Parathyroid adenoma (tissue), 2 donors: ENCODE data around the gene ADAM23.

Experiments
- H2AFZ ChIP-seq: fragments of 300-600 bp; sonication (generic); one replicate; pipeline ENCODE4 v1.7.0; 2017; ENCODE audit warnings: antibody characterized with exemption, mild to moderate bottlenecking
- H3K27ac ChIP-seq: fragments of 300-600 bp; sonication (generic); one replicate; pipeline ENCODE4 v1.7.0; 2017
- H3K27me3 ChIP-seq: fragments of 300-600 bp; sonication (generic); one replicate; pipeline ENCODE4 v1.7.0; 2017; ENCODE audit warnings: low read length; ENCODE audit not compliant: control insufficient read depth, insufficient read depth
- H3K36me3 ChIP-seq: fragments of 300-600 bp; sonication (generic); one replicate; pipeline ENCODE4 v1.7.0; 2017; ENCODE audit warnings: low read length; ENCODE audit not compliant: control insufficient read depth, insufficient read depth
- H3K4me1 ChIP-seq: fragments of 300-600 bp; sonication (generic); one replicate; pipeline ENCODE4 v1.7.0; 2017; ENCODE audit warnings: control low read depth
- H3K4me2 ChIP-seq: fragments of 300-600 bp; sonication (generic); one replicate; pipeline ENCODE4 v1.7.0; 2017; ENCODE audit warnings: low read length
- H3K4me3 ChIP-seq: fragments of 300-600 bp; sonication (generic); one replicate; pipeline ENCODE4 v1.7.0; 2017; ENCODE audit warnings: low read depth, low read length
- H3K79me2 ChIP-seq: fragments of 300-600 bp; sonication (generic); one replicate; pipeline ENCODE4 v1.7.0; 2017; ENCODE audit warnings: control low read depth
- H3K9ac ChIP-seq: fragments of 300-600 bp; sonication (generic); one replicate; pipeline ENCODE4 v1.7.0; 2017; ENCODE audit warnings: mild to moderate bottlenecking
- H3K9me3 ChIP-seq: fragments of 300-600 bp; sonication (generic); one replicate; pipeline ENCODE4 v1.7.0; 2017; ENCODE audit warnings: low read length; ENCODE audit not compliant: control insufficient read depth
- TF ChIP-seq, protein P1 (sequence below): fragments of 300-600 bp; sonication (generic); IDR thresholded peaks from one replicate; pipeline ENCODE4 v1.7.0; 2017; ENCODE audit warnings: antibody characterized with exemption, mild to moderate bottlenecking
- donor health status: primary hyperparathyroidism.

The ADAM23 gene

DNA sequence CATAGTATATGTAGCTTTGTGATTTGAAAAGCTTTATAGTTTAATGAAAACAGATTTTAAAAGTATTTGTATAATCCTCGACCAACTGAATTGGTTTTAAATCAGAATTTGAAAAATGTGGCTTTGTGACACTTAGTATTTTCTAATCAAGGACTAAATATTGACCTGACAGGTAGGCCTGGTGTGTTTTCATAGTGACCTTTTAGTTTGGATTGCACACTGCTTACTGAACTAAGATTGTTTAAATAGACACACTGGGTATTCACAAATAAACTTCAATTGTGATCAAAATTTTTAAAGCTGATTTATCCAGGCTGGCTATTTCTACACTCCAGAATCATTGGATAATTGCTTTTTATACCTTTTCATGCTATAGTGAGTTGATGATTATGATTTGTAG is 167.1 kb downstream of the ADAM23 start:
- no peak overlapping the region for H2AFZ ChIP-seq
- no peak overlapping the region for H3K4me2 ChIP-seq
- no peaks in the 10 kb centered on the region for H3K79me2 ChIP-seq
- no peak overlapping the region for H3K9ac ChIP-seq
- no peak overlapping the region for H3K4me3 ChIP-seq
- no peaks in the 10 kb centered on the region for H3K27me3 ChIP-seq
- H3K27ac ChIP-seq: no peak overlapping the region
- H3K9me3 ChIP-seq: no peaks in the 10 kb centered on the region
- H3K36me3 ChIP-seq: no peaks in the 10 kb centered on the region
- TF ChIP-seq, protein P1, sequence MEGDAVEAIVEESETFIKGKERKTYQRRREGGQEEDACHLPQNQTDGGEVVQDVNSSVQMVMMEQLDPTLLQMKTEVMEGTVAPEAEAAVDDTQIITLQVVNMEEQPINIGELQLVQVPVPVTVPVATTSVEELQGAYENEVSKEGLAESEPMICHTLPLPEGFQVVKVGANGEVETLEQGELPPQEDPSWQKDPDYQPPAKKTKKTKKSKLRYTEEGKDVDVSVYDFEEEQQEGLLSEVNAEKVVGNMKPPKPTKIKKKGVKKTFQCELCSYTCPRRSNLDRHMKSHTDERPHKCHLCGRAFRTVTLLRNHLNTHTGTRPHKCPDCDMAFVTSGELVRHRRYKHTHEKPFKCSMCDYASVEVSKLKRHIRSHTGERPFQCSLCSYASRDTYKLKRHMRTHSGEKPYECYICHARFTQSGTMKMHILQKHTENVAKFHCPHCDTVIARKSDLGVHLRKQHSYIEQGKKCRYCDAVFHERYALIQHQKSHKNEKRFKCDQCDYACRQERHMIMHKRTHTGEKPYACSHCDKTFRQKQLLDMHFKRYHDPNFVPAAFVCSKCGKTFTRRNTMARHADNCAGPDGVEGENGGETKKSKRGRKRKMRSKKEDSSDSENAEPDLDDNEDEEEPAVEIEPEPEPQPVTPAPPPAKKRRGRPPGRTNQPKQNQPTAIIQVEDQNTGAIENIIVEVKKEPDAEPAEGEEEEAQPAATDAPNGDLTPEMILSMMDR: no peak
- no peaks in the 10 kb centered on the region for H3K4me1 ChIP-seq

DNA sequence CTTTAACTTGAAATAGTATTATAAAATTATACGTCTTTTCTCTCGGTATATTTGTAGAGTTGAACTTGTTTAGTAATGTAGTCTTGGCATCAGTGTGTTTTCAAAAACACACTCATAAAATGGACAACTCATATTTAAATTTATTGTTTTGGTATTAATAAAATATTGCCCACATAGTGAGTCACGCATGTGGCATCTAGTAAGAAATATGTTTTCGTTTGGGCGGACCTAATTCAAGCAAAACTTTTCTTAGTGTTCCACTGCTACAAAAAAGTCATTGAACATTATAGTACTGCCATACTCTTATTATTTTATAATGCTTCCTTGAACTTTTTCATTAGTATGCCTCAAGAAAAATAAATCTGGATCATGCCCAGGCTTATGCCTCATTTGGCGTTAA is 167.9 kb downstream of the ADAM23 start:
- Histone ChIP-seq H3K4me1 (no peaks in the 10 kb centered on the region), H3K27ac (no peak overlapping the region), H2AFZ (no peak overlapping the region), H3K79me2 (no peaks in the 10 kb centered on the region), H3K36me3 (no peaks in the 10 kb centered on the region), H3K9me3 (no peaks in the 10 kb centered on the region), H3K4me2 (no peak overlapping the region), H3K9ac (no peak overlapping the region), H3K27me3 (no peaks in the 10 kb centered on the region), H3K4me3 (no peak overlapping the region)
- TF ChIP-seq, protein P1: no peak

DNA sequence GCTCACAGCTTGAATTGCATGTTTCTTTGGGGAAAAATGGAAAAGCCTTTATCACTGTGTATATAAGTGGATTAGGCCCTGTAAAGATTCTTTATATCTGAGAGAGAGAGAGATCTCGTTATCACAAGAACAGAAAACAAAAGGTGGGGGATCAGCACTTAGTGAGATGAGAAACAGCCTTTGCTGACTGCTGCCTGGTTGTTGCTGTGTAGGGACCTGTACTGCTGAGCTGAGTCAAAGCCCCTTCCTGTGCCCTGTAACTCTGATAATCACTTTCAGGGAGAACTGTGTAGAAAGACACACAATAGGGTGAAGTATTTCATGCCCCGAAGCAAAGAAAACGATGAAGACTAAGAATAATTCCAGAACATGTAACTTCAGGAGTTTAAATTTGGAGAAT is 168.4 kb downstream of the ADAM23 start:
- Histone ChIP-seq H3K27me3 (no peaks in the 10 kb centered on the region), H3K9ac (no peak overlapping the region), H3K4me1 (no peaks in the 10 kb centered on the region), H3K27ac (no peak overlapping the region), H3K9me3 (no peaks in the 10 kb centered on the region), H3K79me2 (no peaks in the 10 kb centered on the region), H3K4me3 (no peak overlapping the region), H3K36me3 (no peaks in the 10 kb centered on the region), H2AFZ (no peak overlapping the region), H3K4me2 (no peak overlapping the region)
- TF ChIP-seq, protein P1: no peak

DNA sequence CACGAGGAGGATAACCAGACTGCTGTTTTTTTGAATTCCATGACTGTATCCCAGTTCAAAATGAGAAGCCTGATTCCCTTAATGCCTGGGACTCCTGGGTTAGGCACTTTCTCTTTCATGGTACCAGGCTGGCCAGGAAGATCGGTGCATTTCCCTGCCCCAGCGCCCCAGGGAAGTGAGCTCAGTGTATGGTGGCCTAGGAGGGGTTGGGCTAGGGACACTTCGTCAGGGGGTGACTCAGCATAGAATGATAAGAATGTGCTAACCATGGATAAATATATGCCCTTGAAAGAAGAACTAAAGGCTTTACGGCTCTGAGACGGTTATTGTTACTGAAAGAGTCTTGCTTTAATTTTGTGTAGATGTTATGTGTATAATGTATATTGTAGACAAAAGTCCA is 171.5 kb downstream of the ADAM23 start:
- Histone ChIP-seq H2AFZ (no peak overlapping the region), H3K4me1 (no peaks in the 10 kb centered on the region), H3K27ac (no peak overlapping the region), H3K4me3 (no peak overlapping the region), H3K9me3 (no peaks in the 10 kb centered on the region), H3K9ac (no peak overlapping the region), H3K27me3 (no peaks in the 10 kb centered on the region), H3K4me2 (no peak overlapping the region), H3K79me2 (no peaks in the 10 kb centered on the region), H3K36me3 (no peaks in the 10 kb centered on the region)
- TF ChIP-seq, protein P1: no peak

DNA sequence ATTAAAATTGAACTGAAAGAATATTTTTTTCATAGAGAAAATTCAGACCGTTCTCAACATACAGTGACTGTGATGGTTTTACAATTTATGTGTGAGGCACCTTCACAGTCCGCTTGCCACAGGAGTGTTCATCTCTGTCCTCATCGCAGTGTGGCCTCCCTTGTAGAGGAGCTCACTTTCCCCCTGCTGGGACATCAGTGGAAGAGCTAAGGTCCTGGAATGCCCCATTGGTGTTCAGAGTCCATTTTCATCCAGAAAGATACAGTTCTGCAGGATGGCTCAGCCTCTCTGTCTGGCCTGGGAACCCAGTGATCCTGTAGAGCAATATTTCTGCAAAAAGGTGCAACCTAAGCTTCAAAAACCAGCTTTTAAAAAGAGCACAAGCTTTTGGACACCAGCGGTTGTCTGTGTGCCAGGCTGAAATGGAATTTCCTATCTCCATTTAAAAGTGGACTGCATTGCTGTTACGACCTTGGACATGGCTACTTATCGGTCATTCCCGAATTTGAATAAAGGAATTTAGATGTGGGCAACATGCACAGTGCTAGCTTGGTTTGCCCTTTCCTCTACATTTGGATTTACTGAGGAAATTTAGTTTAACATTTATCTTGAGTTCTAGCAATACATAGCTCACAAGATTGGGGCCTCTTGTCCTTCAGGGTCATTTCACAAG is 172.2 kb downstream of the ADAM23 start:
- H3K27me3 ChIP-seq: no peaks in the 10 kb centered on the region
- H2AFZ ChIP-seq: no peak overlapping the region
- no peak overlapping the region for H3K27ac ChIP-seq
- H3K4me3 ChIP-seq: no peak overlapping the region
- H3K36me3 ChIP-seq: no peaks in the 10 kb centered on the region
- H3K4me2 ChIP-seq: no peak overlapping the region
- no peaks in the 10 kb centered on the region for H3K9me3 ChIP-seq
- no peaks in the 10 kb centered on the region for H3K79me2 ChIP-seq
- TF ChIP-seq, protein P1: no peak
- H3K4me1 ChIP-seq: no peaks in the 10 kb centered on the region
- H3K9ac ChIP-seq: no peak overlapping the region
